WTC11 (cell line): ENCODE measurements around the gene PLEKHM3.

Source experiments
- TF ChIP-seq, protein P1 (sequence below): fragments of 200-600 bp; IDR thresholded peaks from 2 replicates; pipeline ENCODE4 v1.8.0; 2022; ENCODE audit warnings: antibody characterized with exemption
- TF ChIP-seq, protein P2 (sequence below): sonication (generic); formaldehyde crosslinking; IDR thresholded peaks from 2 replicates; pipeline ENCODE4 v1.8.1; 2022; ENCODE audit warnings: low read depth, missing genetic modification reagents, borderline replicate concordance
- TF ChIP-seq, protein P3 (sequence below): sonication (generic); formaldehyde crosslinking; IDR thresholded peaks from 2 replicates; pipeline ENCODE4 v1.8.0; 2022; ENCODE audit warnings: mild to moderate bottlenecking, missing genetic modification reagents

DNA sequence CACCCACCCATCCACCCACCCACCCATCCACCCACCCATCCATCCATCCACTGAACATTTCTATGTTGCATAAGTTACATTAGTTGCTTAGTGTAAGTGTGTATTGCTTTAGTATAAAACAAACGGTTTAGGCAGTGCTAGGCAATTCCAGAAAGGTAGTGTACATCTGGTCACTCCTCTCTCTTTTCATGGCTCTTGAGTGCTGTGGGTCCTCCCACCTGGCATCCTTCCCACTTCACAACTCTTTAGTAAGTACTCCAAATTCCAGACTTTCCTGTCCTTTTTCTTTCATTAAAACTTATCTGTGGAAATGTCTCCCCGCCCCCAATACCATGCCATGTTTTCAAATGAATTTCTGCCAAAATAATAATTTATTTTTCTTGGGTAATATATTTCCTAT, 122.5 kb downstream of the PLEKHM3 start:
- TF ChIP-seq, protein P1, sequence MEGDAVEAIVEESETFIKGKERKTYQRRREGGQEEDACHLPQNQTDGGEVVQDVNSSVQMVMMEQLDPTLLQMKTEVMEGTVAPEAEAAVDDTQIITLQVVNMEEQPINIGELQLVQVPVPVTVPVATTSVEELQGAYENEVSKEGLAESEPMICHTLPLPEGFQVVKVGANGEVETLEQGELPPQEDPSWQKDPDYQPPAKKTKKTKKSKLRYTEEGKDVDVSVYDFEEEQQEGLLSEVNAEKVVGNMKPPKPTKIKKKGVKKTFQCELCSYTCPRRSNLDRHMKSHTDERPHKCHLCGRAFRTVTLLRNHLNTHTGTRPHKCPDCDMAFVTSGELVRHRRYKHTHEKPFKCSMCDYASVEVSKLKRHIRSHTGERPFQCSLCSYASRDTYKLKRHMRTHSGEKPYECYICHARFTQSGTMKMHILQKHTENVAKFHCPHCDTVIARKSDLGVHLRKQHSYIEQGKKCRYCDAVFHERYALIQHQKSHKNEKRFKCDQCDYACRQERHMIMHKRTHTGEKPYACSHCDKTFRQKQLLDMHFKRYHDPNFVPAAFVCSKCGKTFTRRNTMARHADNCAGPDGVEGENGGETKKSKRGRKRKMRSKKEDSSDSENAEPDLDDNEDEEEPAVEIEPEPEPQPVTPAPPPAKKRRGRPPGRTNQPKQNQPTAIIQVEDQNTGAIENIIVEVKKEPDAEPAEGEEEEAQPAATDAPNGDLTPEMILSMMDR = no peak
- TF ChIP-seq, protein P2, sequence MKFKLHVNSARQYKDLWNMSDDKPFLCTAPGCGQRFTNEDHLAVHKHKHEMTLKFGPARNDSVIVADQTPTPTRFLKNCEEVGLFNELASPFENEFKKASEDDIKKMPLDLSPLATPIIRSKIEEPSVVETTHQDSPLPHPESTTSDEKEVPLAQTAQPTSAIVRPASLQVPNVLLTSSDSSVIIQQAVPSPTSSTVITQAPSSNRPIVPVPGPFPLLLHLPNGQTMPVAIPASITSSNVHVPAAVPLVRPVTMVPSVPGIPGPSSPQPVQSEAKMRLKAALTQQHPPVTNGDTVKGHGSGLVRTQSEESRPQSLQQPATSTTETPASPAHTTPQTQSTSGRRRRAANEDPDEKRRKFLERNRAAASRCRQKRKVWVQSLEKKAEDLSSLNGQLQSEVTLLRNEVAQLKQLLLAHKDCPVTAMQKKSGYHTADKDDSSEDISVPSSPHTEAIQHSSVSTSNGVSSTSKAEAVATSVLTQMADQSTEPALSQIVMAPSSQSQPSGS (CRISPR knock-in tag) = no peak
- TF ChIP-seq, protein P3, sequence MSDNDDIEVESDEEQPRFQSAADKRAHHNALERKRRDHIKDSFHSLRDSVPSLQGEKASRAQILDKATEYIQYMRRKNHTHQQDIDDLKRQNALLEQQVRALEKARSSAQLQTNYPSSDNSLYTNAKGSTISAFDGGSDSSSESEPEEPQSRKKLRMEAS (CRISPR knock-in tag) = no peak
